RWPE1 (cell line): ENCODE measurements around the gene BCL2L2.

Source experiments
- CTCF ChIA-PET: fragments of 350-600 bp; sonication (Branson Sonifier 250); formaldehyde crosslinking; extraction: SDS; loops from one replicate; lab custom pipeline; 2021; lab: Yijun Ruan, JAX
- POLR2A ChIA-PET: fragments of 400-600 bp; formaldehyde crosslinking; extraction: SDS; loops from one replicate; lab custom pipeline; 2020; ENCODE audit warnings: antibody characterized with exemption; ENCODE audit not compliant: low non-redundant PET; lab: Yijun Ruan, JAX
- DNase-seq: peaks from one replicate; pipeline ENCODE4 v3.0.0; 2012; ENCODE audit warnings: low spot score
- H3K27ac ChIP-seq: fragments of 450-650 bp; 2 replicates; pipeline ENCODE4 v1.5.1; 2017
- CTCF ChIP-seq: fragments of 450-650 bp; conservative IDR thresholded peaks from 2 replicates; pipeline ENCODE4 v1.5.1; 2017; ENCODE audit warnings: low read depth, mild to moderate bottlenecking

Gene BCL2L2

GRCh38 chr14:23307146-23307530 is 505 bp downstream of the BCL2L2 start:
- CTCF ChIA-PET: interaction anchor here (0.7 to 2.0 kb wide), 2 partner anchors 14 to 187 kb away, joined by 6 to 10 read pairs; partner anchors contain the start of gene PABPN1

DNA sequence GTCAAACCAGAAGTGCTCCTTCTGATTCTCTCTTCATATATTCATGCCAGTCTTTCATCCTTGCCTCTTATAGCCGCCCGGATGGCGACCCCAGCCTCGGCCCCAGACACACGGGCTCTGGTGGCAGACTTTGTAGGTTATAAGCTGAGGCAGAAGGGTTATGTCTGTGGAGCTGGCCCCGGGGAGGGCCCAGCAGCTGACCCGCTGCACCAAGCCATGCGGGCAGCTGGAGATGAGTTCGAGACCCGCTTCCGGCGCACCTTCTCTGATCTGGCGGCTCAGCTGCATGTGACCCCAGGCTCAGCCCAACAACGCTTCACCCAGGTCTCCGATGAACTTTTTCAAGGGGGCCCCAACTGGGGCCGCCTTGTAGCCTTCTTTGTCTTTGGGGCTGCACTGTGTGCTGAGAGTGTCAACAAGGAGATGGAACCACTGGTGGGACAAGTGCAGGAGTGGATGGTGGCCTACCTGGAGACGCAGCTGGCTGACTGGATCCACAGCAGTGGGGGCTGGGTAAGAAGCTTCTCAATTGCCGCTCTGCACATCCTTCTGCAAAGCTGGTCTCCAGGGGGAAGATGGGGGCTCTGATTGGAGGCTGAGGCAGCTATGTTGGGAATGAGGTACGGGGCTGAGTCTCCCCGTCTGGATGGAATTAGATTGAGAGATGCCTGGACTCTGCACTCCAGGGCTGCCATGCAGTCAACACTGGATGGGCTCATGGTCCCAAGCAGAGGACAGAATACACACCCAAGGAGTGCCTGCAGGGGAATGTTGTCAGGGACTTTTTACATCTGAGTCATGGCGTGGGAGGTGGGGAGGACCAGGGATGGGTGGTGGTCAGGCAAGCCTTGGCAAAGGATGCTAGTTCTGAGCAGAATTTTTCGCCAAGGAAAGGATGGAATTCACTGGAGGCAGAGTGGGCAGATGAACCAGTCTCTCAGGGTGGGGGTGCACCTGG is 1.3 kb downstream of the BCL2L2 start:
- CTCF ChIA-PET: interaction anchor here (0.6 to 2.0 kb wide), 4 partner anchors 13 to 619 kb away, joined by 4 to 10 read pairs (median 5); partner anchors contain the start of gene PABPN1
- no peak for TF ChIP-seq CTCF

More at GRCh38 chr14:23307146-23307530, 505 bp downstream of the BCL2L2 start:
- no peak for DNase-seq
- peak overlapping the region; percentile 85 for H3K27ac ChIP-seq
- no peak for TF ChIP-seq CTCF
- POLR2A ChIA-PET: interaction anchor here (0.6 to 1.6 kb wide), 3 partner anchors 14 to 235 kb away, joined by 3 to 12 read pairs (median 4); partner anchors contain the start of gene PABPN1

GRCh38 chr14:23308721-23309445 is 2.2 kb downstream of the BCL2L2 start:
- peak overlapping the region; percentile 85 for H3K27ac ChIP-seq
- no peak for TF ChIP-seq CTCF
- DNase-seq: no peak
- ChIA-PET POLR2A (no interaction called here), CTCF (interaction anchor here (0.6 kb wide), 2 partner anchors 122 to 619 kb away, joined by 4 read pairs; no protein-coding TSS in a partner anchor)

More for the DNA sequence above, 1.3 kb downstream of the BCL2L2 start:
- peak overlapping the region; percentile 85 for H3K27ac ChIP-seq
- peak; percentile 57 for DNase-seq
- POLR2A ChIA-PET: interaction anchor here (1.6 kb wide), 1 partner anchor 13 kb away, joined by 12 read pairs; the partner anchor contains the start of gene PABPN1

DNA sequence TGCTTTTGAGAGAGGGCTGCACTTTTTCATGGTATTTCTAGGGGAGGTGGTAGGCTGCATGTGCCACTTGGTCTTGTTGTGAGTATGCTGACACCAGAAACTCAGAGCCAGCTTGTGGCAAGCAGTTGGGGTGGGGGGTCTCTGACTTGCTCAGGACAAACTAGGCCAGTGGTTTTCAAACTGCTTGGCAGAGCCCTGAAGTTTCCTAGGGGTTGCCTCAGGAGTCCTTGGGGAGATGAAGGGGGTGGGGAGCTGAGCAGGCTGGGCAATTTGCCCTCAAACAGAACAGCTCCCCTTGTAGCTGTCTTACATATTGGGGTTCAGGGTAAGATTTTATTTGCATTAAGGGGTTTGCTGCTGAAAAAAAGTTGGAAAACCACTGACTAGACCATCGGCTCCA is 3.9 kb downstream of the BCL2L2 start:
- POLR2A ChIA-PET: no interaction called here
- CTCF ChIA-PET: interaction anchor here (0.9 kb wide), 1 partner anchor 15 kb away, joined by 3 read pairs; no protein-coding TSS in a partner anchor

GRCh38 chr14:23316300-23316699 is 9.7 kb downstream of the BCL2L2 start:
- POLR2A ChIA-PET: no interaction called here
- no peak for DNase-seq
- no peak overlapping the region for H3K27ac ChIP-seq
- no peak for TF ChIP-seq CTCF
- CTCF ChIA-PET: interaction anchor here (0.7 kb wide), 1 partner anchor 64 kb away, joined by 3 read pairs; no protein-coding TSS in a partner anchor

More for the DNA sequence above, 3.9 kb downstream of the BCL2L2 start:
- DNase-seq: no peak
- no peak for TF ChIP-seq CTCF
- H3K27ac ChIP-seq: peak overlapping the region; percentile 44
